Osteoblast (primary cell): ENCODE measurements around the gene PPP1R8. TPM values are rescaled to one million over a fixed set of nuclear protein-coding genes. Genes with fewer than 3 reads are reported as not detected.
"Not testable (repeated sequence)": the region's sequence is repeated elsewhere in the genome, so short reads cannot be mapped to it uniquely, and the experiment has no call there.

Experiments used
- DNase-seq: peaks from one replicate; pipeline ENCODE4 v3.0.0; 2011; ENCODE audit warnings: low spot score, mixed read lengths; ENCODE audit not compliant: insufficient read length; ENCODE audit errors: missing footprints
- H2AFZ ChIP-seq: 2 replicates; pipeline ENCODE4 v1.6.0; 2011; ENCODE audit warnings: mild to moderate bottlenecking, low read length
- H3K27ac ChIP-seq: 2 replicates; pipeline ENCODE4 v1.5.1; 2011; ENCODE audit warnings: mild to moderate bottlenecking, low read depth, low read length, moderate library complexity
- H3K27me3 ChIP-seq: 2 replicates; pipeline ENCODE4 v1.6.0; 2012; ENCODE audit warnings: mild to moderate bottlenecking, control low read depth, inconsistent platforms, low read length, moderate library complexity; ENCODE audit not compliant: insufficient read depth
- H3K36me3 ChIP-seq: 2 replicates; pipeline ENCODE4 v1.5.1; 2011; ENCODE audit warnings: mild to moderate bottlenecking, low read length, control low read depth, moderate library complexity; ENCODE audit not compliant: insufficient read depth
- H3K4me1 ChIP-seq: 2 replicates; pipeline ENCODE4 v1.5.1; 2011; ENCODE audit warnings: mild to moderate bottlenecking, low read length, control low read depth, moderate library complexity; ENCODE audit not compliant: insufficient read depth
- H3K4me2 ChIP-seq: 2 replicates; pipeline ENCODE4 v1.6.0; 2011; ENCODE audit warnings: mild to moderate bottlenecking, low read length; ENCODE audit not compliant: insufficient read depth
- H3K4me3 ChIP-seq: fragments of 200-600 bp; sonication (generic); 3 replicates; pipeline ENCODE4 v1.5.1; 2012; ENCODE audit warnings: mild to moderate bottlenecking, low read length, inconsistent platforms; ENCODE audit not compliant: insufficient read depth
- H3K79me2 ChIP-seq: 2 replicates; pipeline ENCODE4 v1.6.0; 2012; ENCODE audit warnings: mild to moderate bottlenecking, low read length, control low read depth, inconsistent platforms; ENCODE audit not compliant: insufficient read depth
- H3K9me3 ChIP-seq: 2 replicates; pipeline ENCODE4 v1.5.1; 2011; ENCODE audit warnings: low read depth, low read length, control low read depth
- H4K20me1 ChIP-seq: 2 replicates; pipeline ENCODE4 v1.6.0; 2012; ENCODE audit warnings: mild to moderate bottlenecking, low read length, control low read depth; ENCODE audit not compliant: insufficient read depth
- total RNA-seq: library from RNA; depleted of rRNA; stranded (reverse); fragments of >200 nt; gene quantifications from 2 replicates; pipeline ENCODE4 v1.2.3, GENCODE V29; 2012
- TF ChIP-seq, protein P1 (sequence below): IDR thresholded peaks from 2 replicates; pipeline ENCODE4 v1.5.1; 2011; ENCODE audit warnings: mild to moderate bottlenecking, low read depth, low read length, moderate library complexity; ENCODE audit errors: extremely low read depth

The PPP1R8 gene
- total RNA-seq, 1 donor: 29.7 TPM

DNA sequence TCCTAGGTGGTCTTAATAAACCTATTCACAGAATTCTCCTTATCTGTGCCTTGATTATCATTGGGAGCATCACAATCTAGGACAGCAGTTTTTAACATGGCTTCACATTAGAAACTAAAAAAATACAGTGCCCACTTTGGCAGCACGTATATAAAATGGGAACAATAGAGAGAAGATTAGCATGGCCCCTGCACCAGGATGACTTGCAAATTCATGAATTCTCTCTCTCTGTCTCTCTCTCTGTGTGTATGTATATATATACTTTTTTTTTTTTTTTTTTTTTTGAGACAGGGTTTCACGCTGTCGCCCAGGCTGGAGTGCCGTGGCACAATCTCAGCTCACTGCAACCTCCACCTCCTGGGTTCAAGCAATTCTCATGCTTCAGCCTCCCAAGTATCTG lies 6.2 kb upstream of the PPP1R8 start:
- Histone ChIP-seq H3K36me3 (peaks cover 36% of the 10 kb centered on the region), H4K20me1 (no peaks in the 10 kb centered on the region), H3K9me3 (no peaks in the 10 kb centered on the region), H2AFZ (no peak overlapping the region), H3K27ac (no peak overlapping the region), H3K27me3 (no peaks in the 10 kb centered on the region), H3K4me2 (no peak overlapping the region), H3K4me1 (no peaks in the 10 kb centered on the region), H3K4me3 (no peak overlapping the region), H3K79me2 (no peaks in the 10 kb centered on the region)
- DNase-seq: no peak
- TF ChIP-seq, protein P1, sequence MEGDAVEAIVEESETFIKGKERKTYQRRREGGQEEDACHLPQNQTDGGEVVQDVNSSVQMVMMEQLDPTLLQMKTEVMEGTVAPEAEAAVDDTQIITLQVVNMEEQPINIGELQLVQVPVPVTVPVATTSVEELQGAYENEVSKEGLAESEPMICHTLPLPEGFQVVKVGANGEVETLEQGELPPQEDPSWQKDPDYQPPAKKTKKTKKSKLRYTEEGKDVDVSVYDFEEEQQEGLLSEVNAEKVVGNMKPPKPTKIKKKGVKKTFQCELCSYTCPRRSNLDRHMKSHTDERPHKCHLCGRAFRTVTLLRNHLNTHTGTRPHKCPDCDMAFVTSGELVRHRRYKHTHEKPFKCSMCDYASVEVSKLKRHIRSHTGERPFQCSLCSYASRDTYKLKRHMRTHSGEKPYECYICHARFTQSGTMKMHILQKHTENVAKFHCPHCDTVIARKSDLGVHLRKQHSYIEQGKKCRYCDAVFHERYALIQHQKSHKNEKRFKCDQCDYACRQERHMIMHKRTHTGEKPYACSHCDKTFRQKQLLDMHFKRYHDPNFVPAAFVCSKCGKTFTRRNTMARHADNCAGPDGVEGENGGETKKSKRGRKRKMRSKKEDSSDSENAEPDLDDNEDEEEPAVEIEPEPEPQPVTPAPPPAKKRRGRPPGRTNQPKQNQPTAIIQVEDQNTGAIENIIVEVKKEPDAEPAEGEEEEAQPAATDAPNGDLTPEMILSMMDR: no peak

GRCh38 chr1:27829339-27829960 lies 1.1 kb upstream of the PPP1R8 start:
- Histone ChIP-seq H3K4me2 (peak overlapping the region; percentile 80), H3K79me2 (peaks cover 38% of the 10 kb centered on the region), H3K4me1 (peaks cover 19% of the 10 kb centered on the region), H3K4me3 (peak overlapping the region; percentile 88)
- not testable (repeated sequence) for H3K27me3 ChIP-seq, H3K9me3 ChIP-seq, H3K36me3 ChIP-seq, DNase-seq, H3K27ac ChIP-seq, H4K20me1 ChIP-seq, H2AFZ ChIP-seq

- peak overlapping the region; percentile 80 for H3K4me2 ChIP-seq
- peaks cover 19% of the 10 kb centered on the region for H3K4me1 ChIP-seq
- H4K20me1 ChIP-seq: peaks cover 8% of the 10 kb centered on the region
- H3K27ac ChIP-seq: peak overlapping the region; percentile 92
- no peaks in the 10 kb centered on the region for H3K9me3 ChIP-seq
- peak overlapping the region; percentile 4 for H2AFZ ChIP-seq
- TF ChIP-seq, protein P1: no peak
- peaks cover 59% of the 10 kb centered on the region for H3K79me2 ChIP-seq
- H3K27me3 ChIP-seq: no peaks in the 10 kb centered on the region
- DNase-seq: no peak
- H3K4me3 ChIP-seq: peak overlapping the region; percentile 88
- peaks cover 10% of the 10 kb centered on the region for H3K36me3 ChIP-seq
Observed at GRCh38 chr1:27831568-27832410, 1.2 kb downstream of the PPP1R8 start.

GRCh38 chr1:27832762-27833161 lies 2.2 kb downstream of the PPP1R8 start:
- Histone ChIP-seq H3K4me2 (peak overlapping the region; percentile 80), H2AFZ (no peak overlapping the region), H3K79me2 (peaks cover 66% of the 10 kb centered on the region), H4K20me1 (peaks cover 8% of the 10 kb centered on the region), H3K36me3 (peaks cover 12% of the 10 kb centered on the region), H3K9me3 (no peaks in the 10 kb centered on the region), H3K27me3 (no peaks in the 10 kb centered on the region), H3K4me1 (peaks cover 19% of the 10 kb centered on the region), H3K4me3 (no peak overlapping the region), H3K27ac (peak overlapping the region; percentile 92)
- TF ChIP-seq, protein P1: no peak
- DNase-seq: peak; percentile 69
